Activated naive CD4-positive, alpha-beta T cell treated with anti-CD3 and anti-CD28 coated beads, Interleukin-2, amount 50 U/mL, for 24 hours (primary cell): Measurements from ENCODE around the gene UBE2H.
"Not testable (repeated sequence)": the region's sequence is repeated elsewhere in the genome, so short reads cannot be mapped to it uniquely, and the experiment has no call there.

Experiments used
- H3K27ac Mint-ChIP-seq: one replicate; pipeline ENCODE4 v1.8.0; 2021; ENCODE audit warnings: mild to moderate bottlenecking, mixed read lengths
- H3K27me3 Mint-ChIP-seq: one replicate; pipeline ENCODE4 v1.8.0; 2021; ENCODE audit warnings: mixed read lengths
- H3K36me3 Mint-ChIP-seq: one replicate; pipeline ENCODE4 v1.8.0; 2021; ENCODE audit warnings: mixed read lengths
- H3K4me1 Mint-ChIP-seq: one replicate; pipeline ENCODE4 v1.8.0; 2021; ENCODE audit warnings: mixed read lengths
- H3K4me3 Mint-ChIP-seq: one replicate; pipeline ENCODE4 v1.8.0; 2021; ENCODE audit warnings: mild to moderate bottlenecking, mixed read lengths
- H3K9me3 Mint-ChIP-seq: one replicate; pipeline ENCODE4 v1.8.0; 2021; ENCODE audit warnings: mixed read lengths

Gene UBE2H

DNA sequence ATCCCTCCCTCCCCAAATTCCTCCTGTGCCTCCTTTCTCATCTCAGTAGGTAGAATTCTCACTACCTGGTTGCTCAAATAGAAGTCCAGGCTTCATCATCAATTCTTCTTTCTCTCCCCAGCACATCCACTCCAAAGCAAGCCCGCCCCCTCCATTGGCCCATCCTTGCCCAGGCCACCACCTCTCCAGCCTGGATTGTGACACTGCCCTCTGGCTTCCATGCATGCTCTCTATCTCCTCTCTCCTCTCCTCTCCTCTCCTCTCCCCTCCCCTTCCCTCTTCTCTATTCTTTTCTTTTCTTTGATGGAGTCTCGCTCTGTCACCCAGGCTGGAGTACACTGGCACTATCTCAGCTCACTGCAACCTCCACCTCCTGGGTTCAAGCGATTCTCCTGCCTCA is 144.9 kb downstream of the UBE2H start:
- Mint-ChIP-seq H3K27me3 (no peaks in the 10 kb centered on the region), H3K36me3 (no peaks in the 10 kb centered on the region), H3K4me1 (no peaks in the 10 kb centered on the region), H3K9me3 (no peaks in the 10 kb centered on the region), H3K4me3 (no peak overlapping the region), H3K27ac (no peak overlapping the region)

DNA sequence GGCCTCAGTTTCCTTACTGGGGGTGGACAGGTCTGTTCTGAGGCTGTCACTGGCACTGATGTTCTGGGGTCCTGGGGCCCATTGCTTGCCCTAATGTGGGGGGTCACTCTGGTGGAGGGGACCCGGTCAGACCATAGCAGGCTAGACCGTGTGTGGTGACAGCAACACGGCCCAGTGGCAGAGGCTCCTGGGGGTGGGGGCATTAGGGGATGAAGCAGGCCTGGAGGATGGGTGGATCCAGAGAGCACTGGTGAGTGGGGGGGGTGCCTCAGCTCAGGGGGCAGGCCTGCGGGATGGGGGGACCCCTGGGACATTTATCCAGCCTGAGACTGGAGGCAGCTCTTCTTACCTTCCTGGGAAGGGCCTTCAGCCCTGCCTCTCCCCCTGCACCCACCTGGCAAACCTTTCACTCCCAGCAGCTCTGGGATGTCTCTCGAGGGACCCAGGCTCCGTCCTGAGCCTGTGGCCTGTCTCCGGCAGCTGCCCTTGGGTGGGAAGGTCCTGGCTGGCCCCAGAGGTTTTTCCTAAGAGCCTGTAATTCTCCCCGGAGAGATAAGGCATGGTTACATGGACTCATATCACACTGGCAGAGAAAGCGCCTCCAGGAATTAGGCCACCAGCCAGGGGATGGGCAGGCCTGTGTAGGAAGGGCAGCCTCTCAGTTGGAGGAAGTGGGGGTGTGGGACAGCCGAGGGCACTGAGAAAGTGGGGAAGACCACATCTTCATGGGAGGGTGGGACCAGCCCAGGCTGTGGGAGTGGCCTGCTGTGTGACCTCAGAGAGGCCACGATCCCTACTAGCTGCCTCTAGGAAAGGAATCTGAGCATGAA is 147.7 kb downstream of the UBE2H start:
- no peaks in the 10 kb centered on the region for H3K4me1 Mint-ChIP-seq
- no peak overlapping the region for H3K27ac Mint-ChIP-seq
- no peaks in the 10 kb centered on the region for H3K9me3 Mint-ChIP-seq
- no peaks in the 10 kb centered on the region for H3K27me3 Mint-ChIP-seq
- H3K36me3 Mint-ChIP-seq, result no peaks in the 10 kb centered on the region
- no peak overlapping the region for H3K4me3 Mint-ChIP-seq

DNA sequence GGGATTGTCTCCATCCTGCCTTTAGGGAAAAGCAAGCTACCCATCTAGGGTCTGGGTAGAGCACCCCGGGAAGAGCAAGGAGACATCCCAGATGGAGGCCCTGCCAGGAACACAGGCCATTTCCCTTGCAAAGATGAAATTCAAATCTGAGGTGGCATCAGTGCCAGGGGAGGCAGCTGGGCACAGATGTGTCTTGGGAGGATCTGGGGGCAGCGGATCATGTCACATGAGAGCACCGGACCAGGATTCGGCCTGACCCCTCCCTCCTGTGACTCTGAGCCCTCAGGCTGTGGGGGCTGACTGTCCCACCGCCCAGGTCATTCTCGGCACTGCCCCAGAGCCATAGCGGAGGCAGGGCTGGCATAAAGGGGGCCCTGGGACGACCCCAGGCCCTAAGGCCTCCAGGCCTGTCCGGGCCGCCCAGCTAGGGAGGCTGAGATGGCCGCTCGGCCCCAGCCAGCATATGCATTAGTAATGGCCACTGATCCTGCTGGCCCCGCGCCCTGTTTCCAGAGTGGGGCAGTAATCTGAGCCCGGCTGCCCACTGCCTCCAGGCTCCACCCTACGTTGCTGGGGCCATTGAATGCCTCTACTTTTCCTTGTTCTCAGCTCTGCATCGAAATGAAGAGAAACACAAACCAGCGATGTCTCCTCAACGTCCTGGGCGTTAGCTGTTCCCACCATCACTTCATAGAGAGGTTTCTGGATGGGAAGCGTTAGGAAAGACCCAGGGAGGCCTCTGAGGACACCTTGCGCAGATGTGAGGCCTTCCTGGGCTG is 148.5 kb downstream of the UBE2H start:
- Mint-ChIP-seq H3K4me3 (no peak overlapping the region), H3K27me3 (no peaks in the 10 kb centered on the region), H3K4me1 (no peaks in the 10 kb centered on the region), H3K27ac (no peak overlapping the region), H3K36me3 (no peaks in the 10 kb centered on the region), H3K9me3 (no peaks in the 10 kb centered on the region)

DNA sequence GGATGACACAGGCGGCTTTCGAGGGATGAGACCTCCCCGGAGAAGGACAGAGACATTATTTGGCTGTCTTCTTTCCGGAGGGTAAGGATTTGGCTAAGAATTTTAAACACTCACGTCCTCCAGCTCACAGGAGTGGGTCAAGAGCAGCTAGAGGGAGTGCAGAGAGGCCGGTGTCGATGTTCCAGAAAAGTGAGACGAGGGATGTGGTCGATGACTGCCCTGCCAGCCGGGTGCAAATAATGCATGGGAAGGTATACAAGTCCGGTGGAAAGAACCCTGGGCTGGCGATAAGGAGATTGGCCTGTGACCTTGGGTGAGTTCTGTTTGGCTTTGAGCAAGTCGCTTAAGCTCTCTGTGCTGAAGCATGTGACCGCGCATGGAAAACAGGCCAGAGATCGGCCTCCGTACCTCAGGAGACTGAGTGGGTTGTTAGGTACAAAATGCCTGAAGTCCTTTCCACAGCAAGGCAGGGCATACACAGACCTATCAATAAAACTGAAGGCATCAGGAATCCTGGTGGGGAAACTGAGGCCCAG is 149.1 kb downstream of the UBE2H start:
- H3K27me3 Mint-ChIP-seq, result no peaks in the 10 kb centered on the region
- no peaks in the 10 kb centered on the region for H3K9me3 Mint-ChIP-seq
- no peaks in the 10 kb centered on the region for H3K4me1 Mint-ChIP-seq
- H3K4me3 Mint-ChIP-seq, result no peak overlapping the region
- no peak overlapping the region for H3K27ac Mint-ChIP-seq
- H3K36me3 Mint-ChIP-seq, result no peaks in the 10 kb centered on the region

DNA sequence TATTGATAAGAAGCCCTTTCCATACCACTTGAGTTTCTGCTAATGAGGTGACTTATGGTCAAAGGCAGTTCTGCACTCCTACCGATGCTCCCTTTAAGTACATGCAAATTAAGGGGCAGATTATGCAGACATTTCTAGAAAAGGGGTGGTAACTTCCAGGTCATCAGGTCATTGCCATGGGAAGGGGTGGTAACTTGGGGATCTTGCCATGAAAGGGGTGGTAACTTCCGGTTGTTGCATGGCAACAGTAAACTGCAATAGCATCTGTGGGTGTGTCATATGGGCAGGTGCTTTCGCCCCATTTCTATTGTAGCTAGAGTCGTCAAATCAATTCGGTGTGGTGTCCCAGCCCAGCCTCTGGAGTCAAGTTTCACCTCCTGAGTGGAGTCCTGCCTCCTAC is 150.9 kb downstream of the UBE2H start:
- no peaks in the 10 kb centered on the region for H3K27me3 Mint-ChIP-seq
- no peak overlapping the region for H3K27ac Mint-ChIP-seq
- no peaks in the 10 kb centered on the region for H3K9me3 Mint-ChIP-seq
- no peaks in the 10 kb centered on the region for H3K4me1 Mint-ChIP-seq
- H3K36me3 Mint-ChIP-seq, result no peaks in the 10 kb centered on the region
- no peak overlapping the region for H3K4me3 Mint-ChIP-seq

DNA sequence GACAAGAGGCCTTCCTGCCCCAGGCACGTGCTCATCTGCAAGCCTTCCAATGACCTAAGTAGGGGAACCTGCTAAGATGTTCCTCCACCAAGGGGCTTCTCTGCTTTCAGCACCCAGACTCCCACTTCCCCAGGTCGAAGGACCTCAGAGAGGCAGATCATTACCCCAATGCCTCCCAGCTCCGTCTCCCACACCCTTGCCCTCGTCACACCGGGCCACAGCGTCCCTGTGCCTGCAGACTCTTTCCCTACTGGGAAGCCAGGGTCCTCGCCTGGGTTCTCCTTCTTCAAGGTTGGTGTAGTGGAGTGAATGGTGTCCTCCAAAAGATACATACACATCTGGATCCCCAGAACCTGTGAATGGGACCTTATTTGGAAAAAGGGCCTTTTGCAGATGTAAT is 151.9 kb downstream of the UBE2H start:
- Mint-ChIP-seq H3K9me3 (no peaks in the 10 kb centered on the region), H3K27me3 (no peaks in the 10 kb centered on the region), H3K36me3 (no peaks in the 10 kb centered on the region), H3K4me1 (no peaks in the 10 kb centered on the region), H3K4me3 (no peak overlapping the region), H3K27ac (no peak overlapping the region)

DNA sequence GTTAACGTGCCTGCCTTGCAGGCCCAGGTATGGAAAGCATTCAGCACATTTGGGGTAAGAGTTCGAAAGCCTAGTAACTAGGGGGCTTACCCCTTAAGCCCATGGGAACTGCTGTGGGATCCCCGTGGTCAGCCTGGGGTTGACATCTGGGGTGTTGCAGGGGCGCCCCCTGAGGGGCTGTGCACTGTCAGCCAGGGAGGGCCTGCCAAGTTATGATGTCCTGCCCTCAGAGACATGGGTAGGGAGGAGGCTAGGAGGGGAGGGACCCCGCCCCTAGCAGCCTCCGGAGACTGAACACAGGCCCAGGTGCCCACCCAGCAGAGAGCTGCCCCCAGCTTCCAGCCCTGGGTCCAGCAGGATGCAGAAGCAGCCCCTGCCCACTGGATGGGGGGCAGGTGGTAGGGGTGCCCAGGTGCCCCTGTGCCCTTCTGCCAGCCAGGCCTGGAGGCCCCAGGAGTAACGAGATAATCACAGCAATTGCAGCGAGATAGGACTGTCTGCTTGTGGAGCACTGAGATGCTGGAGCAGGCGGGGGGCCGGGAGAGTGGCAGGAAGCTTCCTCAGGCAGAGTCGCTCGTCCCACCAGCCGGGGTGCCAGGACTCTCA is 153.3 kb downstream of the UBE2H start:
- Mint-ChIP-seq H3K4me3 (no peak overlapping the region), H3K4me1 (no peaks in the 10 kb centered on the region), H3K27me3 (peaks cover under 1% of the 10 kb centered on the region), H3K36me3 (no peaks in the 10 kb centered on the region), H3K27ac (no peak overlapping the region), H3K9me3 (no peaks in the 10 kb centered on the region)

DNA sequence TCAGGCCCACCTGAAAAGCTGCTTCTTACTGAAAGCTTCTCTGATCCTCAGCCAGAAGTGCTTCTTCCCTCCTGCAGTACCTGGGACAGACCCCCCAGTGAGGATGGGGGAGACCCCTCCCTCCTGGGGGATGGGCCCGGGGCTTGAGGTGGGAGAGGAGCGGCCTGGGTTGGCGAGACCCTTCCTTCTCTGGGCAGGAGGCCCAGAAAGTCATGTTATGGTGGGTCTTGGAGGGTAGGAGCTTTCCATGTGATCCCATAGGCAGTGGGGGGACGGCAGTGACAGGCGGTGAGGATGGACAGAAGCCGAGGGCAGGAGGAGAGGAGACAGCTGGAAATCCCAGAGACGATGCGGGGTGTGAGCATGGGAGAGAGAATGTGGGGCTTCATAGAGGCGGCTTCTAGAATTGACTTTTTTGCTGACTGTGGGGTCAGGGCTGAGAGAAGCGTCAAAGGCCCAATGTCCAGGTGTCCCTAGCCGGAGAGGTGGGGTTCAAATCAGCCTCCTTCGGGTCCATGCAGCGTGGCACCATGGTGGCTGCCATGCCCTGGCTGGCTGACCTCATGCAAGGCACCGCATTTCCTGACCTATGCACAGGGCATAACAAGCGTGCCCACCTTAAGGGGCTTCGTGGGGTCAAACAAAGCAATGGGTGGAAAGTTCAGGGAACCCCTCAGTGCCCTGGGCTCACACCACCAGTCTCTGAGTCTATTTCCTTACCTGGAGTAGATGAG is 154.0 kb downstream of the UBE2H start:
- Mint-ChIP-seq H3K4me1 (no peaks in the 10 kb centered on the region), H3K27me3 (peaks cover 2% of the 10 kb centered on the region), H3K9me3 (no peaks in the 10 kb centered on the region), H3K4me3 (no peak overlapping the region), H3K36me3 (no peaks in the 10 kb centered on the region), H3K27ac (no peak overlapping the region)

DNA sequence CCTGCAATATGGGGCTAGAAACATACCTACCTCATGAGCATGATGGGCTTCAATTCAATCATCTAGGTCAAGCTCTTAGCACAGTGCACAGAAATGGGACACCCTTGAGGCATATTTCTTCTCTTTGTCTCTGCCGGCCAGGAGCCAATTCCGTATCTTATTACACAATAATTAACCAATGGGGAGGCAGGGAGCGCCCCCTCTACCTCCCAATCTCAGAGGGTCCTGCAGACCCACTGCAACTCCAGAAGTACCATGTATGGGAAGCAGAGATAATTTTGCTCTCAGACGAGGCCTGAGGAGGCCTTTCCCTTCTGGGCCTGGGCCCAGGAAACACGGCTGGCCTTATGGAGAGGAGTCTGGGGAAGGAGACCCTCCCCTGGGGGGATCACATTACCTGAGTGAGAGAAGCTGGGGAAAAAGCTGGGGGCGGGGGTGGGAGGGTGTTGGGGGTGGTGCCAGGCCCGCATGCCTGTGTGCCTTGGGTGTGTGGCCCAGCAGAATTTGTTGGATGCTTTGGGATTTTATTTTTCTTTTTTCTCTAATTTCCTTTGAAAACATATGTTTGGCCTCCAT is 155.5 kb downstream of the UBE2H start:
- H3K27me3 Mint-ChIP-seq, result peaks cover 2% of the 10 kb centered on the region
- H3K36me3 Mint-ChIP-seq, result no peaks in the 10 kb centered on the region
- no peaks in the 10 kb centered on the region for H3K9me3 Mint-ChIP-seq
- H3K4me1 Mint-ChIP-seq, result no peaks in the 10 kb centered on the region
- no peak overlapping the region for H3K4me3 Mint-ChIP-seq
- H3K27ac Mint-ChIP-seq, result no peak overlapping the region

DNA sequence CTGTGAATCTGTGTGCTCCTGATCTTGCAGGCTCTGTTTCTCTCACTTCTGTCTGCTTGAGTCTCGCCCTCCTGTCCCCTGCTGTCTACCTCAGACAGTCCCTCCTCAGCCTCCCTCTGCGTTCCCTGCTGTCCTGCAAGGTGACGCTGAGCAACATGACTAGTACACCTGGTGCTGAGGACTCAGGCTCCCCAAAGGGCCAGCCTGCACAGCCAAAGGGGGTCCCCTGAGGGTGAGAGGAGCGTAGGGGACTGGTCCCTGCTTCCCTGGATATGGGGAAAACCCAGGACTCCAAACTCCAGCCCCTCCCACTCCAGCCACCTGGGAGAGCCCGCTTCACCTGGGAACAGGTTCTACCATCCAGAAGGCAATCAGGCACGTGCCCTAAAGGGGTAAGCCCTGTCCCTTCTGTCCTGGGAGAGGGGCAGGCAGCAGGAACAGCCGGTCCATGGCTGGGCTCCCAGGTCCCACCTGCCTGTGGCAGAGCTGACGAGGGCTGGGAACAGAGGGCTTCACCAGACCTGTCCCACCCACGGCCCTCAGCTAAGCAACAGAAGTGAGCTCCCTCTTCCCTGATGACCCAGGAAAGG is 156.5 kb downstream of the UBE2H start:
- no peaks in the 10 kb centered on the region for H3K4me1 Mint-ChIP-seq
- no peak overlapping the region for H3K4me3 Mint-ChIP-seq
- no peaks in the 10 kb centered on the region for H3K9me3 Mint-ChIP-seq
- no peaks in the 10 kb centered on the region for H3K36me3 Mint-ChIP-seq
- H3K27ac Mint-ChIP-seq, result no peak overlapping the region
- H3K27me3 Mint-ChIP-seq, result peaks cover 2% of the 10 kb centered on the region

DNA sequence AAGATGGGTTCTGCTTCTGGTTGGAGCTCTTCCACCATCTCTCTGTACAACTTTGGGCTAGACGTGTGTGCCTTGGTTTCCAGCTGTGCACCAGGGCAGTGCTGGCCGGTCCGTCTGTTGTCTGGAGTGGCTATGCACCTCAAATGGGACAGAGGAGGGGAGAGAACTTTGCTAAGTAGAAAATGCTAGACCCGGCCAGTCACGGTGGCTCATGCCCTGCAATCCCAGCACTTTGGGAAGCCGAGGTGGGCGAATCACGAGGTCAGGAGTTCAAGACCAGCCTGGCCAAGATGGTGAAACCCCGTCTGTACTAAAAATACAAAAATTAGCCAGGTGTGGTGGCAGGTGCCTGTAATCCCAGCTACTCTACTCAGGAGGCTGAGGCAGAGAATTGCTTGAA is 158.3 kb downstream of the UBE2H start:
- H3K27me3 Mint-ChIP-seq, H3K4me1 Mint-ChIP-seq, H3K36me3 Mint-ChIP-seq, H3K27ac Mint-ChIP-seq, H3K9me3 Mint-ChIP-seq, H3K4me3 Mint-ChIP-seq: not testable (repeated sequence)

DNA sequence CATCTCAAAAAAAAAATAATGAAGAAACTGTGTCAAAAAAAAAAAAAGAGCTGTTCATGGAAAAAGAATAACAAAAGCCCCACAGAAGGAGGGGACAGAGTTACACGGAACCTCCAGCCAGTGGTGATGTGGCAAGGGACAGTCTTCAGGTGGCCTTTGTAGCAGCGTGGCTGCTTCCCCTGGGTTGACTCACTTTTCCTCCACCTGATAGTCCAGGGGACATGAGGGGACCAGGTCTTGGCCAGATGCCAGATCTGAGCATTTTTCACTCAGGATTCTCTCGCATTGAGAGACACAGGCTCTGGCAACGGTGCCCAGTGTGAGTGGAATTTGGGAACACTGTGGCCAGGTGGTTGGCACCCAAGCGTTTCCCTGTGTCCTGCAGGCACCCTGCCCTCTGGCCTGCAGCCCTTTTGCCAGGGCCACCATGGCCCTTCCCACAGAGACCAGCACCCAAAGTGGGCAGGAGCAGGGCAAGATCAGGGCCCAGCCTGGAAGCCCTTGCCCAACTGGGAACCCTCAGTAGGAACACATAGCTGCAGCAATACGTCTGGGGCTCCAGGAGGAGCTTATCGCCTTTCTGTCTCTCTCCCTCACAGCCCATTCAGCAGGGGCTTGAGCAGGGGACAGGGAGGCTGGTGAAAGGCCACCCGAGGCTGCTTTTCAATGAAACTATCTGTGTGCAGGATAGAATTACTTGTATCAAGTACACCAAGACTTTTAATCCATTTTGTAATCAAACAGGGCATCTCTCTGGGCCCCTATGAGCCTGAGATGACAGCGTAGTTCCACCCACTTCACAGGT is 159.1 kb downstream of the UBE2H start:
- no peak overlapping the region for H3K4me3 Mint-ChIP-seq
- no peaks in the 10 kb centered on the region for H3K9me3 Mint-ChIP-seq
- H3K36me3 Mint-ChIP-seq, result no peaks in the 10 kb centered on the region
- no peak overlapping the region for H3K27ac Mint-ChIP-seq
- H3K27me3 Mint-ChIP-seq, result peaks cover 8% of the 10 kb centered on the region
- no peaks in the 10 kb centered on the region for H3K4me1 Mint-ChIP-seq

DNA sequence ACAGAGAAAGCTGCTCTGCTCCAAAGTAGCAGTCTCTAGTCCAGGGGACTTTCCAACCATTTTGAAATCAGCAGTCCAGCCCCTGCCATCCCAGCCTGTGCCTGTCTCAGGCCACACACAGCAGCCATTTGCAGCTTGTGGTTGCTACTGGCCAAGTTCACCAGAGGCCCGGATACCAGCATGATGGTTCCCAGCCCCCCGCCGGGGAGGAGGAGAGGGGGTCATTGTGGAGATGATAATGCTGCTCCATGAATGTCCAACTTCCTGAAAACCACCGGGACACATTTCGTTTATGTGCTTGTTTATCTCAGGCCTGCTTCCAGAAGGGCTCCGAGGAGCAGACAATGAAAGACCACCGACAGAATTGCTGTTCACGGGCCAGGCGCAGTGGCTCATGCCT is 160.0 kb downstream of the UBE2H start:
- Mint-ChIP-seq H3K27ac (no peak overlapping the region), H3K36me3 (no peaks in the 10 kb centered on the region), H3K9me3 (no peaks in the 10 kb centered on the region), H3K4me1 (no peaks in the 10 kb centered on the region), H3K4me3 (no peak overlapping the region), H3K27me3 (peaks cover 8% of the 10 kb centered on the region)

DNA sequence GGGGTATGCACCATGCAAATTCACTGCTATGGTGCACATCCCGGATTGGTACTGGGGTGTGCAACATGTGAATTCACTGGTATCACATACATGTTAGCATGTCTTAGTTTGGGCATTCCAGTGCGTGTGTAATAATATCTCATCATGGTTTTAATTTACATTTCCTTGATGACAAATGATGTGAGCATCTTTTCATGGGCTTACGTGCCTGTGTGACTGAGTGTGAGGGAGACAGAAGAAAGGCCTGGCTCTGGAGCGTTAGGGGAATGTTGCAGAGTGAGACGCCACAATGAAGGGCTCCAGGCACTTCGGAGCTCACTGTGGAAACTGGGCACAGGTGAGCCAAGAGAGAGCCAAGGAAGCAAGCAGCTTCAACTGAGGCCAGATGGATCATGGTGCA is 162.6 kb downstream of the UBE2H start:
- Mint-ChIP-seq H3K27ac (no peak overlapping the region), H3K27me3 (peaks cover 27% of the 10 kb centered on the region)

More for the DNA sequence above, 162.6 kb downstream of the UBE2H start:
- no peaks in the 10 kb centered on the region for H3K9me3 Mint-ChIP-seq
- peaks cover 11% of the 10 kb centered on the region for H3K4me1 Mint-ChIP-seq
- no peaks in the 10 kb centered on the region for H3K36me3 Mint-ChIP-seq
- H3K4me3 Mint-ChIP-seq, result no peak overlapping the region
